Lower leg skin (tissue), 3 donors: ENCODE data around the gene CUL4A.

Source experiments
- POLR2A ChIP-seq, 2 donors: fragments of 450-650 bp; IDR thresholded peaks; one replicate each; pipeline ENCODE4 v1.6.1; 2016 to 2017; ENCODE audit warnings: antibody characterized with exemption in 2 of 2, mild to moderate bottlenecking in 1 of 2, moderate library complexity in 1 of 2
- TF ChIP-seq, protein P1 (sequence below), 3 donors: fragments of 450-650 bp; IDR thresholded peaks; one replicate each; pipeline ENCODE4 v1.5.1; 2016; ENCODE audit warnings: antibody characterized with exemption in 3 of 3, mild to moderate bottlenecking in 3 of 3, moderate library complexity in 2 of 3

DNA sequence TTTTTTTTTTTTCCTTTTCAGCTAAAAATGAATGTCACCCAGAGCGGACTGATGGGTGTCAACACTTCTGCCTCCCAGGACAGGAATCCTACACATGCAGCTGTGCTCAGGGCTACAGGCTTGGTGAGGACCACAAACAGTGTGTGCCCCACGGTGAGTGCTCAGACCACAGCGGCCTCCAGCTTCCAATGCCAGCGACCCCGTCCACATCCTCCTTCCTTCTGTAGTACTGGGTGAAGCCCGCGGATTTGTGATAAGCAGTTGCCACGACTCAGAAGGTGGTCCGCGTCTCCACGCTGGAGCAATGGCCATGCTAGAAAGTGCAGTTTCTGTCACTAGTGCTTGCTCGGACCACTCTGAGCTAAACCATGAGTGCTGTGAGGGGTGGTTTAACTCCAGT lies 44.9 kb upstream of the CUL4A start:
- TF ChIP-seq, protein P1, sequence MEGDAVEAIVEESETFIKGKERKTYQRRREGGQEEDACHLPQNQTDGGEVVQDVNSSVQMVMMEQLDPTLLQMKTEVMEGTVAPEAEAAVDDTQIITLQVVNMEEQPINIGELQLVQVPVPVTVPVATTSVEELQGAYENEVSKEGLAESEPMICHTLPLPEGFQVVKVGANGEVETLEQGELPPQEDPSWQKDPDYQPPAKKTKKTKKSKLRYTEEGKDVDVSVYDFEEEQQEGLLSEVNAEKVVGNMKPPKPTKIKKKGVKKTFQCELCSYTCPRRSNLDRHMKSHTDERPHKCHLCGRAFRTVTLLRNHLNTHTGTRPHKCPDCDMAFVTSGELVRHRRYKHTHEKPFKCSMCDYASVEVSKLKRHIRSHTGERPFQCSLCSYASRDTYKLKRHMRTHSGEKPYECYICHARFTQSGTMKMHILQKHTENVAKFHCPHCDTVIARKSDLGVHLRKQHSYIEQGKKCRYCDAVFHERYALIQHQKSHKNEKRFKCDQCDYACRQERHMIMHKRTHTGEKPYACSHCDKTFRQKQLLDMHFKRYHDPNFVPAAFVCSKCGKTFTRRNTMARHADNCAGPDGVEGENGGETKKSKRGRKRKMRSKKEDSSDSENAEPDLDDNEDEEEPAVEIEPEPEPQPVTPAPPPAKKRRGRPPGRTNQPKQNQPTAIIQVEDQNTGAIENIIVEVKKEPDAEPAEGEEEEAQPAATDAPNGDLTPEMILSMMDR (IDR thresholded peaks at IDR 0.05) = no peak
- TF ChIP-seq POLR2A (IDR thresholded peaks at IDR 0.05) = no peak
